ENCODE results near the gene RMI1. TPM values are rescaled to one million over a fixed set of nuclear protein-coding genes. Genes with fewer than 3 reads are reported as not detected.

Gene RMI1
- total and polyA plus RNA-seq, 7 donors: 1.4 to 9.0 (median 3.9) TPM

GRCh38 chr9:84001621-84002020 is 21.0 kb downstream of the RMI1 start:
- no peaks in the 10 kb centered on the region for H3K4me1 ChIP-seq
- H3K4me3 ChIP-seq: no peak overlapping the region
- 76 to 91% methylated on average over 2 of the region's 2 CpGs for WGBS, 2 donors
- TF ChIP-seq POLR2AphosphoS5 (IDR thresholded peaks at IDR 0.05): no peak
- TF ChIP-seq, protein P1, sequence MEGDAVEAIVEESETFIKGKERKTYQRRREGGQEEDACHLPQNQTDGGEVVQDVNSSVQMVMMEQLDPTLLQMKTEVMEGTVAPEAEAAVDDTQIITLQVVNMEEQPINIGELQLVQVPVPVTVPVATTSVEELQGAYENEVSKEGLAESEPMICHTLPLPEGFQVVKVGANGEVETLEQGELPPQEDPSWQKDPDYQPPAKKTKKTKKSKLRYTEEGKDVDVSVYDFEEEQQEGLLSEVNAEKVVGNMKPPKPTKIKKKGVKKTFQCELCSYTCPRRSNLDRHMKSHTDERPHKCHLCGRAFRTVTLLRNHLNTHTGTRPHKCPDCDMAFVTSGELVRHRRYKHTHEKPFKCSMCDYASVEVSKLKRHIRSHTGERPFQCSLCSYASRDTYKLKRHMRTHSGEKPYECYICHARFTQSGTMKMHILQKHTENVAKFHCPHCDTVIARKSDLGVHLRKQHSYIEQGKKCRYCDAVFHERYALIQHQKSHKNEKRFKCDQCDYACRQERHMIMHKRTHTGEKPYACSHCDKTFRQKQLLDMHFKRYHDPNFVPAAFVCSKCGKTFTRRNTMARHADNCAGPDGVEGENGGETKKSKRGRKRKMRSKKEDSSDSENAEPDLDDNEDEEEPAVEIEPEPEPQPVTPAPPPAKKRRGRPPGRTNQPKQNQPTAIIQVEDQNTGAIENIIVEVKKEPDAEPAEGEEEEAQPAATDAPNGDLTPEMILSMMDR (IDR thresholded peaks at IDR 0.05): no peak
- TF ChIP-seq POLR2A (IDR thresholded peaks at IDR 0.05): no peak
- no peak for TF ChIP-seq EP300 (IDR thresholded peaks at IDR 0.05)
- no peak overlapping the region for H3K27ac ChIP-seq
- intact Hi-C loops (cut with DNase I): no loop called here
- peaks cover 0 to 5% (median 0%) of the 10 kb centered on the region in 4 donors for H3K36me3 ChIP-seq
- no peak for DNase-seq
- no peaks in the 10 kb centered on the region for H3K9me3 ChIP-seq
- H3K27me3 ChIP-seq: no peaks in the 10 kb centered on the region

DNA sequence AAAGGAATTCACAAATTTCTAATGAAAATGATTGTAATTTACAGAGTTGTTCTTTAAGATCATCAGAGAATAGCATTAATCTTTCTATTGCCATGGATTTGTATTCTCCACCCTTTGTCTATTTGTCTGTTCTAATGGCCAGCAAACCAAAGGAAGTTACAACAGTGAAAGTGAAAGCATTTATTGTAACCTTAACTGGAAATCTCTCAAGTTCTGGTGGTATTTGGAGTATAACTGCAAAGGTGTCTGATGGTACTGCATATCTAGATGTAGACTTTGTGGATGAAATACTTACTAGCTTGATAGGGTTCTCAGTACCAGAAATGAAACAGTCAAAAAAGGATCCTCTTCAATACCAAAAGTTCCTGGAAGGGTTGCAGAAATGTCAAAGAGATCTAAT is 21.7 kb downstream of the RMI1 start:
- intact Hi-C loops (cut with DNase I): no loop called here
- H3K4me1 ChIP-seq: no peaks in the 10 kb centered on the region
- DNase-seq: no peak
- H3K27me3 ChIP-seq: no peaks in the 10 kb centered on the region
- no peaks in the 10 kb centered on the region for H3K9me3 ChIP-seq
- TF ChIP-seq EP300 (IDR thresholded peaks at IDR 0.05) (no peak), POLR2A (IDR thresholded peaks at IDR 0.05) (no peak), POLR2AphosphoS5 (IDR thresholded peaks at IDR 0.05) (no peak)
- TF ChIP-seq, protein P1 (IDR thresholded peaks at IDR 0.05): no peak
- no peak overlapping the region for H3K4me3 ChIP-seq
- H3K27ac ChIP-seq: no peak overlapping the region
- H3K36me3 ChIP-seq: peaks cover 0 to 5% (median 0%) of the 10 kb centered on the region in 4 donors

- intact Hi-C loops (cut with DNase I): no loop called here
- 97 to 98% methylated on average over 3 of the region's 3 CpGs for WGBS, 2 donors
- Histone ChIP-seq H3K4me3 (no peak overlapping the region), H3K27me3 (no peaks in the 10 kb centered on the region), H3K36me3 (peaks cover 0 to 5% (median 0%) of the 10 kb centered on the region in 4 donors), H3K27ac (no peak overlapping the region), H3K4me1 (no peaks in the 10 kb centered on the region), H3K9me3 (no peaks in the 10 kb centered on the region)
- no peak for DNase-seq
- TF ChIP-seq EP300 (IDR thresholded peaks at IDR 0.05) (no peak), POLR2AphosphoS5 (IDR thresholded peaks at IDR 0.05) (no peak), POLR2A (IDR thresholded peaks at IDR 0.05) (no peak)
- TF ChIP-seq, protein P1 (IDR thresholded peaks at IDR 0.05): no peak
These were observed 22.6 kb downstream of the RMI1 start for GRCh38 chr9:84003246-84003645.

- no peak overlapping the region for H3K27ac ChIP-seq
- no peak overlapping the region for H3K4me3 ChIP-seq
- TF ChIP-seq, protein P1 (IDR thresholded peaks at IDR 0.05): no peak
- no peak for TF ChIP-seq POLR2AphosphoS5 (IDR thresholded peaks at IDR 0.05)
- TF ChIP-seq POLR2A (IDR thresholded peaks at IDR 0.05): no peak
- TF ChIP-seq EP300 (IDR thresholded peaks at IDR 0.05): no peak
- H3K4me1 ChIP-seq: no peaks in the 10 kb centered on the region
- 96 to 97% methylated on average over 2 of the region's 2 CpGs for WGBS, 2 donors
- intact Hi-C loops (cut with DNase I): no loop called here
- no peaks in the 10 kb centered on the region for H3K9me3 ChIP-seq
- H3K27me3 ChIP-seq: no peaks in the 10 kb centered on the region
- DNase-seq: no peak
- H3K36me3 ChIP-seq: no peaks in the 10 kb centered on the region
These were observed 27.1 kb downstream of the RMI1 start for GRCh38 chr9:84007662-84008061.

GRCh38 chr9:84024041-84024575 is 43.5 kb downstream of the RMI1 start:
- Histone ChIP-seq H3K4me1 (no peaks in the 10 kb centered on the region), H3K27ac (no peak overlapping the region), H3K4me3 (no peak overlapping the region), H3K9me3 (no peaks in the 10 kb centered on the region), H3K27me3 (no peaks in the 10 kb centered on the region), H3K36me3 (no peaks in the 10 kb centered on the region)
- no peak for DNase-seq
- WGBS, 2 donors: 69 to 93% methylated on average over 4 of the region's 4 CpGs
- intact Hi-C loops (cut with DNase I): no loop called here
- TF ChIP-seq EP300 (IDR thresholded peaks at IDR 0.05) (no peak), POLR2A (IDR thresholded peaks at IDR 0.05) (no peak), POLR2AphosphoS5 (IDR thresholded peaks at IDR 0.05) (no peak)
- TF ChIP-seq, protein P1 (IDR thresholded peaks at IDR 0.05): no peak
